Fibroblast of pulmonary artery (primary cell): Measurements from ENCODE around the gene FNDC10.

Experiments used
- DNase-seq: peaks from one replicate; pipeline ENCODE4 v3.0.0-alpha.2; 2010; ENCODE audit warnings: low read depth
- H3K4me3 ChIP-seq: replicated peaks from 2 replicates; pipeline ENCODE4 v1.5.1; 2011; ENCODE audit warnings: low read depth, mild to moderate bottlenecking, control low read depth, low read length, moderate library complexity
- TF ChIP-seq, protein P1 (sequence below): IDR thresholded peaks from 2 replicates; pipeline ENCODE4 v1.5.1; 2011; ENCODE audit warnings: mild to moderate bottlenecking, control low read depth, low read length, inconsistent platforms; ENCODE audit errors: missing control alignments

Gene FNDC10

DNA sequence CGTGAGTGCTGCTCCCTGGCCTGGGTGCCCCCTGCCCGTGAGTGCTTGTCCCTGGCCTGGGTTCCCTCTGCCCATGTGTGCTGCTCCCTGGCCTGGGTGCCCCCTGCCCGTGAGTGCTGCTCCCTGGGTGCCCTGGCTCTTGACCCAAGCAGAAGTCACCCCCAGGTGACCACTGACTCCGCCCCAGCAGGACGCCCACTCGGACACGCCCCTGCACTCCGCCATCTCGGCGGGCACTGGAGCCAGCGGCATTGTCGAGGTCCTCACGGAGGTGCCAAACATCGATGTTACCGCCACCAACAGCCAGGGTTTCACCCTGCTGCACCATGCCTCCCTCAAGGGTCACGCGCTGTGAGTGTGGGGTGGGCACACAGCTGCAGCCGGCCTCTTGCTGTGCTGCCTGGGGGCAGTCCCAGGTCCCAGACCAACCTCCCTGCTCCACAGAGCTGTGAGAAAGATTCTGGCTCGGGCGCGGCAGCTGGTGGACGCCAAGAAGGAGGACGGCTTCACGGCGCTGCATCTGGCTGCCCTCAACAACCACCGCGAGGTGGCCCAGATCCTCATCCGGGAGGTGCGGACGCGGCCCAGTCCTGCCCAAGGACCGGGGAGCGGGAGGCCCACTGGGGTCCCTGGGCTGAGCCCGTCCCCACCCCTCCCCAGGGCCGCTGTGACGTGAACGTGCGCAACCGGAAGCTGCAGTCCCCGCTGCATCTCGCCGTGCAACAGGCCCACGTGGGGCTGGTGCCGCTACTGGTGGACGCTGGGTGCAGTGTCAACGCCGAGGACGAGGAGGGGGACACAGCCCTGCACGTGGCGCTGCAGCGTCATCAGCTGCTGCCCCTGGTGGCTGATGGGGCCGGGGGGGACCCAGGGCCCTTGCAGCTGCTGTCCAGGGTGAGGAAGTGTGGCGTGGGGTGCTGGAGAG, 28.2 kb upstream of the FNDC10 start:
- no peak overlapping the region for H3K4me3 ChIP-seq
- TF ChIP-seq, protein P1, sequence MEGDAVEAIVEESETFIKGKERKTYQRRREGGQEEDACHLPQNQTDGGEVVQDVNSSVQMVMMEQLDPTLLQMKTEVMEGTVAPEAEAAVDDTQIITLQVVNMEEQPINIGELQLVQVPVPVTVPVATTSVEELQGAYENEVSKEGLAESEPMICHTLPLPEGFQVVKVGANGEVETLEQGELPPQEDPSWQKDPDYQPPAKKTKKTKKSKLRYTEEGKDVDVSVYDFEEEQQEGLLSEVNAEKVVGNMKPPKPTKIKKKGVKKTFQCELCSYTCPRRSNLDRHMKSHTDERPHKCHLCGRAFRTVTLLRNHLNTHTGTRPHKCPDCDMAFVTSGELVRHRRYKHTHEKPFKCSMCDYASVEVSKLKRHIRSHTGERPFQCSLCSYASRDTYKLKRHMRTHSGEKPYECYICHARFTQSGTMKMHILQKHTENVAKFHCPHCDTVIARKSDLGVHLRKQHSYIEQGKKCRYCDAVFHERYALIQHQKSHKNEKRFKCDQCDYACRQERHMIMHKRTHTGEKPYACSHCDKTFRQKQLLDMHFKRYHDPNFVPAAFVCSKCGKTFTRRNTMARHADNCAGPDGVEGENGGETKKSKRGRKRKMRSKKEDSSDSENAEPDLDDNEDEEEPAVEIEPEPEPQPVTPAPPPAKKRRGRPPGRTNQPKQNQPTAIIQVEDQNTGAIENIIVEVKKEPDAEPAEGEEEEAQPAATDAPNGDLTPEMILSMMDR, result no peak
- no peak for DNase-seq

DNA sequence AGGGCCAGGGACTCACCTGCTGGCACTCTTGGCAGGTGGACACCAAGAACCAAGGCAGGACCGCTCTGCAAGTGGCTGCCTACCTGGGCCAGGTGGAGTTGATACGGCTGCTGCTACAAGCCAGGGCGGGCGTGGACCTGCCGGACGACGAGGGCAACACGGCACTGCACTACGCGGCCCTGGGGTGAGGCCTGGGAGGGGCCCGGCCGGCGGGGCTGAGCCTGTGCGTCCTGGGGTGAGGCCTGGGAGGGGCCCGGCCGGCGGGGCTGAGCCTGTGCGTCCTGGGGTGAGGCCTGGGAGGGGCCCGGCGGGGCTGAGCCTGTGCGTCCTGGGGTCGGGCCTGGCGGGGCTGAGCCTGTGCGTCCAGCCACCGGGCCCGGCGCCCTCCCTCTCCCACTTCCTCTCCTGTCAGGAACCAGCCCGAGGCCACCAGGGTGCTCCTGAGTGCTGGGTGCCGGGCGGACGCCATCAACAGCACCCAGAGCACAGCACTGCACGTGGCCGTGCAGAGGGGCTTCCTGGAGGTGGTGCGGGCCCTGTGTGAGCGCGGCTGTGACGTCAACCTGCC, 27.4 kb upstream of the FNDC10 start:
- DNase-seq, result no peak
- TF ChIP-seq, protein P1, result no peak
- no peak overlapping the region for H3K4me3 ChIP-seq

DNA sequence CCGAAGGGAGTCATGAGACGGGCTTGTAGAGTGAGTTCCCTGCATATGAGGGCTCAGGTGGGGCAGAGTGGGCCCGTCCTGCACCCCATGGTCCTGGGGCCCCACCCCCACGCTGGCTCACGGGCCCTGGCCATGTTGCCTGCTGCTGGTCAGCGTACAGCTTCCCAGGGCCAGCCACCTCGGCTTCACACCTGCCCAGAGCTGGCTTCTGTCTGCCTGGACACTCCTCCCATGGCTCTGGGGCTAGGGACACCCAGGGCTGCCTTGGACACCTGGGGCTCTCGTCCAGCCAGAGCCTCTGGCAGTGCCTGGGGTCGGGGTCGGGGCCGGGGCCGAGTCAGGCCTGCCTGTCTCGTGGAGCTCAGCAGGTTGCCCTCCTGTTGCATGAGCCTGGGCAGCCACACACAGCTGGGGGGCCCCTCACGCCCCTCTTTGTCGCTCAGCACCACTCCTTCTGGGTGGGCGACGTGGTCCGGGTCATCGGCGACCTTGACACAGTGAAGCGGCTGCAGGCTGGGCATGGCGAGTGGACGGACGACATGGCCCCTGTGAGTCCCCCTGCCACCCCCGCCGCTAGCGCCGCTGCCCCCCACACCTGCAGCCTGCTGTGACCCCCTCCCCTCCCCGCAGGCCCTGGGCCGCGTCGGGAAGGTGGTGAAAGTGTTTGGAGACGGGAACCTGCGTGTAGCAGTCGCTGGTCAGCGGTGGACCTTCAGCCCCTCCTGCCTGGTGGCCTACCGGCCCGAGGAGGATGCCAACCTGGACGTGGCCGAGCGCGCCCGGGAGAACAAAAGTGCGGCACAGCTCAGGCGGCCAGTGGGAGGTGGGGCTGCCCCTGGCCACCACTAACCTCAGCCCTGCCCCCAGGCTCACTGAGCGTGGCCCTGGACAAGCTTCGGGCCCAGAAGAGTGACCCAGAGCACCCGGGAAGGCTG, 26.5 kb upstream of the FNDC10 start:
- no peak for DNase-seq
- TF ChIP-seq, protein P1, result no peak
- no peak overlapping the region for H3K4me3 ChIP-seq

DNA sequence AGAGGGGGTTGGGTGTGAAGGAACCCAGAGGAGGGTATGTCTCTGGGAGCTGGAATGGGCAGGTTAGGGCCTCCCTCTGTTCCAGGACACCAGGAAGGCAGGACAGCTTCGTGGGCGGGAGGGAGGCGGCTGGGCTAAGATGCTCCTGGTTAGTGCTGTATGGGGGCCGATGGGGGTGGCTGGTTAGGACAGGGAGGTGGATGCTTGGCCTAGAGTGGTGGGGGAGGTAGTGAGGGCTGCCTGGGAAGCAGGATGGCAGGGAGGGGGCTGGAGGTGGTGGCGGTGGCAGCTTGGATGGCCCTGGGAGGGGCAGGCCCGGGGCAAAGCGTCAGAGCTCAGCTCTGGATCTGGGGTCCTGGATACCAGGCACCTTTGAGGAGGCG, 25.9 kb upstream of the FNDC10 start:
- DNase-seq, result no peak
- TF ChIP-seq, protein P1, result no peak

DNA sequence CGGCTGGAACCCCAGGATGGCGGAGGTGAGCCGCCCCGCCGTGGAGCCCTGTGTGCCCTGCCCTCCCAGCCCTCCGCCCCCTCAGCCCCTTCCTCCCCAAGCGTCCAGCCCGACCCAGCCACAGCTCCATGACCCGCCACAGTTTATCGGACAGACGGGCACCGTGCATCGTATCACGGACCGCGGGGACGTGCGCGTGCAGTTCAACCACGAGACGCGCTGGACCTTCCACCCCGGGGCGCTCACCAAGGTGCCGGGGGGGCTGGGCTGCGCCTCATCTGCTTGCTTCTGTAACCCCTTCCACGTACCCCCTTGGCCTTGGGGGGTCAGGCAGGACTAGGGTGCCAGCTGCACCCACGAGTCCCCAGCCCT, 25.5 kb upstream of the FNDC10 start:
- H3K4me3 ChIP-seq, result no peak overlapping the region
- TF ChIP-seq, protein P1, result no peak
- no peak for DNase-seq

More for the DNA sequence above, 25.9 kb upstream of the FNDC10 start:
- no peak overlapping the region for H3K4me3 ChIP-seq

DNA sequence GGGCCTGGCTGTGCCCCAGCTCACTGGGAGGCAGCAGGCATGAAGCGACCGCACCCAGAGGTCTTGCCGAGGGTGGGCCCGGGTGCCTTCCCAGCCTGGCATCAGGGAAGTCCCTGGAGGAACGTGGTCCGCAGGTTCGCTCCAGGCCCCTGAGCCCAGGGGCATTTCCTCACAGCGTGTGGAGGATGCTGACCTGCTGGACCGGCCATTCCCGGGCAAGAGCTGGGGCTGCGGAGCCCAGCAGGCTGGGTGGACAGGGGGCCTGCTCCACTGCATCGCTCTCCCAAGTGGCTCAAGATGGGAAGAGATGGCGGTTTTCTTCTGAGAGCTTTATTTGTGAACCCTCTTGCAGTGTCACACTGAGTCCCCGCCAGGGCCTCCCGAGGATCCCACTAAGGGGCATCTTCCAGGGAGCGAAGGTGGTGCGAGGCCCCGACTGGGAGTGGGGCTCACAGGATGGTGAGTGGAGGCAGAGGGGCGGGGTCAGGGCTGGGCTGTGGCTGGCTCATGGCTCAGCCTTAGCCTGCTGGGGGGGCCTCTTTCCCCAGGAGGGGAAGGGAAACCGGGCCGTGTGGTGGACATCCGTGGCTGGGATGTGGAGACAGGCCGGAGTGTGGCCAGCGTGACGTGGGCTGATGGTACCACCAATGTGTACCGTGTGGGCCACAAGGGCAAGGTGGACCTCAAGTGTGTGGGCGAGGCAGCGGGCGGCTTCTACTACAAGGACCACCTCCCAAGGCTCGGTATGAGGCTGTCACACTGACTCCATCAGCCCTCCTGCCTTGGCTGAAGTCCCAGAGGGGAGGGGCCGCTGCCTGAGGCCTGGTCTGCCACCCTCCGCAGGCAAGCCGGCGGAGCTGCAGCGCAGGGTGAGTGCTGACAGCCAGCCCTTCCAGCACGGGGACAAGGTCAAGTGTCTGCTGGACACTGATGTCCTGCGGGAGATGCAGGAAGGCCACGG, 24.8 kb upstream of the FNDC10 start:
- DNase-seq, result no peak
- TF ChIP-seq, protein P1, result no peak
- H3K4me3 ChIP-seq, result no peak overlapping the region
